GM19395 (cell line): ENCODE data around the gene TM9SF1.
"Not testable (repeated sequence)": the region's sequence is repeated elsewhere in the genome, so short reads cannot be mapped to it uniquely, and the experiment has no call there.

Source experiments
- ATAC-seq: cut with Tn5 transposase; IDR thresholded peaks from one replicate; pipeline ENCODE4 v1.9.1; 2021; ENCODE audit warnings: mild to moderate bottlenecking, moderate library complexity; ENCODE audit not compliant: unreplicated experiment

TM9SF1 gene

GRCh38 chr14:24228902-24229301 is 33.7 kb upstream of the TM9SF1 start:
- no peak for ATAC-seq

- ATAC-seq = no peak
Measured at GRCh38 chr14:24226473-24226872, 31.2 kb upstream of the TM9SF1 start.

GRCh38 chr14:24224618-24225071 is 29.4 kb upstream of the TM9SF1 start:
- no peak for ATAC-seq

GRCh38 chr14:24222987-24223386 is 27.7 kb upstream of the TM9SF1 start:
- ATAC-seq = not testable (repeated sequence)

- no peak for ATAC-seq
Measured at GRCh38 chr14:24219521-24219920, 24.3 kb upstream of the TM9SF1 start.

GRCh38 chr14:24219080-24219479 is 23.8 kb upstream of the TM9SF1 start:
- ATAC-seq = no peak

GRCh38 chr14:24216876-24217275 is 21.6 kb upstream of the TM9SF1 start:
- ATAC-seq = not testable (repeated sequence)

- no peak for ATAC-seq
Measured at GRCh38 chr14:24216345-24216699, 21.1 kb upstream of the TM9SF1 start.

- peak; percentile 68 for ATAC-seq
Measured at GRCh38 chr14:24215495-24216344, 20.5 kb upstream of the TM9SF1 start, which contains the start of gene MDP1. Gene MDP1, minus strand, starts transcription at chr14:24216066. Its CDS starts 111 bp downstream, at chr14:24215955.

GRCh38 chr14:24213866-24214662 is 18.8 kb upstream of the TM9SF1 start:
- ATAC-seq = no peak

- ATAC-seq = peak; percentile 80
Measured at GRCh38 chr14:24212924-24213865, 18.0 kb upstream of the TM9SF1 start, which contains the start of gene CHMP4A. Gene CHMP4A, minus strand, starts transcription at chr14:24213488. Its CDS starts 49 bp downstream, at chr14:24213439.

GRCh38 chr14:24211311-24211710 is 16.1 kb upstream of the TM9SF1 start:
- ATAC-seq = no peak

- ATAC-seq = no peak
Measured at GRCh38 chr14:24207625-24208024, 12.4 kb upstream of the TM9SF1 start.

- no peak for ATAC-seq
Measured at GRCh38 chr14:24207104-24207551, 11.9 kb upstream of the TM9SF1 start.

GRCh38 chr14:24206260-24207103 is 11.2 kb upstream of the TM9SF1 start:
- no peak for ATAC-seq

- ATAC-seq = no peak
Measured at GRCh38 chr14:24204163-24205146, 9.2 kb upstream of the TM9SF1 start.

- not testable (repeated sequence) for ATAC-seq
Measured at GRCh38 chr14:24203249-24203886, 8.1 kb upstream of the TM9SF1 start.

- not testable (repeated sequence) for ATAC-seq
Measured at GRCh38 chr14:24202538-24202937, 7.3 kb upstream of the TM9SF1 start.
